Activated naive CD8-positive, alpha-beta T cell treated with anti-CD3 and anti-CD28 coated beads, Interleukin-2, amount 50 U/mL, for 24 hours (primary cell): ENCODE data around the gene GGT6.
"Not testable (repeated sequence)": the region's sequence is repeated elsewhere in the genome, so short reads cannot be mapped to it uniquely, and the experiment has no call there.

Experiments
- ATAC-seq: fragments of 150-1000 bp; cut with Tn5 transposase; one replicate; pipeline ENCODE4 v1.10.0; 2021
- DNase-seq: peaks from one replicate; pipeline ENCODE4 v3.0.0; 2021
- H3K27ac Mint-ChIP-seq: one replicate; pipeline ENCODE4 v1.8.0; 2021; ENCODE audit warnings: mild to moderate bottlenecking, mixed read lengths
- H3K27me3 Mint-ChIP-seq: one replicate; pipeline ENCODE4 v1.8.0; 2021; ENCODE audit warnings: mixed read lengths
- H3K36me3 Mint-ChIP-seq: one replicate; pipeline ENCODE4 v1.8.0; 2021; ENCODE audit warnings: low read depth, mixed read lengths
- H3K4me1 Mint-ChIP-seq: one replicate; pipeline ENCODE4 v1.8.0; 2021; ENCODE audit warnings: mixed read lengths
- H3K4me3 Mint-ChIP-seq: one replicate; pipeline ENCODE4 v1.8.0; 2021; ENCODE audit warnings: mild to moderate bottlenecking, moderate library complexity, mixed read lengths
- H3K9me3 Mint-ChIP-seq: one replicate; pipeline ENCODE4 v1.8.0; 2021; ENCODE audit warnings: mixed read lengths

Gene GGT6

DNA sequence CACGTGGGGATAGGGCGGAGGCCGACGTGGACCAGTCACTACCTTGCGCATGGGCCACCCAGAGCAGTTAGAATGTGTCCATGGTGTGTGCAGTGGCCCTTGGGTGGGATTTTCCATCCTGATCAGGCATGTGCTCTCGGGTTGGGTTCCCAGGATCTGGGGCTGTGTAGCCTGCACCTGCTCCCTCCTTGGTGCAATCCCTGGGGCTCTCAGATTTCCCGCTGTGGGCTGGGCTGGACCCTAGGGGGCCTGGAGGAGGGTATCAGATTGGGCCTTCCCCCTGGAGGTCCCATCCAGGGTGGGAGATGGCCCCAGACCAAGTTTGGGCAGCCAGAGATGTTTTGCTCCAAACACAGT is 25.2 kb upstream of the GGT6 start:
- H3K4me3 Mint-ChIP-seq: no peak overlapping the region
- H3K27me3 Mint-ChIP-seq: peaks cover 43% of the 10 kb centered on the region
- peaks cover 7% of the 10 kb centered on the region for H3K4me1 Mint-ChIP-seq
- ATAC-seq (no peak), DNase-seq (no peak)
- no peak overlapping the region for H3K27ac Mint-ChIP-seq
- H3K36me3 Mint-ChIP-seq: no peaks in the 10 kb centered on the region
- no peaks in the 10 kb centered on the region for H3K9me3 Mint-ChIP-seq

DNA sequence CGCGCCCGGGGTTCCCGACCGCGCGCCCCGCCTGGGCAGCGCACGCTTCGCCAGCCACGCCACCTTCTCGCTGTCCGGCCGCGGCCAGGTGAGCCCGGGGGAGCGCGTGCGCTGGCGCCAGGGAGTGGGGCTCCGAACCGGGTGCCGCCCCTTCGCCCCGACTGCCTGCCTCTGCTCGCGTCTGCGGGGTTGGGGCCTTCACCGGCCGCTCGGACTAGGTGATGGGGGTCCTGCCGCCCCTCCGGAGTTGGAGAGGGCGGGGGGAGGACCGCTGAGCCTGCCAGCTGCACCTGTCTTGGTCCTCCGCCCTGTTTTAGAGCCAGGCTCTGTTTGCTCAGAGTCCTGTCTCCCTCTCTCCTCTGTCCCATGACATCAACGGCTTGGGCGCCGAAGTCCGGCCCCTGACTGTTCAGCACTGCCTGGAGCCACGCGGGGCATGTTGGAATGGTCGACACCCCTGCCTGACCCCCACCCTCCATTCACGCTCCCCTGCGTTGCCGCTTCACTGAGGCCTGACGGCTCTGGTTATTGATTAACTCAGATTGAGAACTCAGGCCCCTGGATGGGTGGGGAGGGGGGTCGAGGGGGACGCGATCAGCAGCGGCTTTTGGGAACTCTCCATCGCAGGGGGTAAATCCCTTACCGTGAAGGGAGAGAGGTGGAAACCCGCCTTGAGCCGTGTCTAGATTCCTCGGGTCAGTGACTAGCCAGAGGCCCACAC is 24.7 kb upstream of the GGT6 start:
- Mint-ChIP-seq H3K4me1 (peaks cover 7% of the 10 kb centered on the region), H3K27me3 (peaks cover 38% of the 10 kb centered on the region), H3K9me3 (no peaks in the 10 kb centered on the region), H3K27ac (no peak overlapping the region), H3K36me3 (no peaks in the 10 kb centered on the region), H3K4me3 (peak overlapping the region; percentile 8)
- ATAC-seq (no peak), DNase-seq (no peak)

DNA sequence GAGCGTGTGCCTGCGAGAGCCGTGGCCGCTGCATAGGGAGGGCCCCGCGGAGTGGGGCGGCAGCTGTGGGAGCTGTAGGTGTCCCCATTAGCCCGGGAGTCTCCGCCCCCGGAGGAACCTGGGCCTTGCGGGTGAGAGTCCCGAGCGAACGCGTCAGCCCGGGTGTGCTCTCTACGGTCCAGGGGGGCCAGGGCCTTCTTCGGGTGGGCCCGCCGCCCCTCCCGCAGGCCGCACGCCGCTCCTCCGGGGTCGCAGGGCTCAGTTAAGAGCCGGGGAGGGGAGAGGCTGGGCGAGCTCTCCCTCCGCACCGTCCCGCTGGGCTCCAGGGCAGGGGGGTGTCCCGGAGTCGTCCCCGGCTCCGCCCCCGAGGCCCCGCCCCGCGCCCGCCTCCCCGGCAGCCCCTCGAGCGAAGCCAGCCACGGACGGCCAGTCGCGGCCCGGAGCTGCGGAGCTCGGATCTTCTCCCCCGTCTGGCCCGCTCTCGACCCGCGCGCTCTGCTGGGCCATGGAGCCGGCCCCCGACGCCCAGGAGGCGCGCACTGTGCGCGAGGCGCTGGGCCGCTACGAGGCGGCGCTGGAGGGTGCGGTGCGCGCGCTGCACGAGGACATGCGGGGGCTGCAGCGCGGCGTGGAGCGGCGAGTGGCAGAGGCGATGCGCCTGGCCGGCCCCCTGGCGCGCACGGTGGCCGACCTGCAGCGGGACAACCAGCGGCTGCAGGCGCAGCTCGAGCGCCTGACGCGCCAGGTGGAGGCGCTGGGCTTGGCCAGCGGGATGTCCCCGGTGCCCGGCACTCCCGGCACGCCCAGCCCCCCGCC is 23.9 kb upstream of the GGT6 start, which contains the start of gene SMTNL2:
Gene SMTNL2, plus strand, starts transcription at position 429 of the 816 bp plus-strand sequence. Its CDS starts 77 bp downstream, at position 506.
- H3K27me3 Mint-ChIP-seq: peaks cover 38% of the 10 kb centered on the region
- H3K27ac Mint-ChIP-seq: no peak within 1 kb of the TSS
- H3K36me3 Mint-ChIP-seq: no peaks in the 10 kb centered on the region
- DNase-seq (peak; percentile 17), ATAC-seq (peak; percentile 30)
- no peaks in the 10 kb centered on the region for H3K9me3 Mint-ChIP-seq
- peak within 1 kb of the TSS; percentile 59 for H3K4me3 Mint-ChIP-seq
- peaks cover 7% of the 10 kb centered on the region for H3K4me1 Mint-ChIP-seq

DNA sequence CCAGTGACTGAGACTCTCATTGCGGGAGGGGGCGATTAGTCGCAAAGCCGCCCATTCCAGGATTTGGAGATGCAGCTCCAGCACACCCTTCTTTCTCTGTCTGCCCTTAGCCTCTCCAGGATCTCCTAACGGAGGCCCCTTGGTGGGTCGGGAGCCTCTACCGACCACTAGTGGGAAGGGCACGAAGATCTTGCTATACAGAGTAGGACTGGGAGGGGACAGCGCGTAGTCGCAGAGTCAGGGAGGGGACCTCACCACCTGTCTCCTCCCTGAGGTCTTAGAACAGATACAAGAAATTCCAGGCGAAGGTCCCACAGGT is 23.4 kb upstream of the GGT6 start:
- peaks cover 7% of the 10 kb centered on the region for H3K4me1 Mint-ChIP-seq
- peak; percentile 46 for ATAC-seq
- H3K27me3 Mint-ChIP-seq: peaks cover 38% of the 10 kb centered on the region
- H3K9me3 Mint-ChIP-seq: no peaks in the 10 kb centered on the region
- H3K27ac Mint-ChIP-seq: no peak overlapping the region
- peak overlapping the region; percentile 59 for H3K4me3 Mint-ChIP-seq
- no peak for DNase-seq
- H3K36me3 Mint-ChIP-seq: no peaks in the 10 kb centered on the region

- peaks cover 6% of the 10 kb centered on the region for H3K4me1 Mint-ChIP-seq
- H3K27me3 Mint-ChIP-seq: peaks cover 38% of the 10 kb centered on the region
- no peak for DNase-seq
- H3K4me3 Mint-ChIP-seq: no peak overlapping the region
- H3K36me3 Mint-ChIP-seq: no peaks in the 10 kb centered on the region
- no peaks in the 10 kb centered on the region for H3K9me3 Mint-ChIP-seq
- ATAC-seq: no peak
- H3K27ac Mint-ChIP-seq: no peak overlapping the region
Measured at GRCh38 chr17:4583206-4583605, 22.8 kb upstream of the GGT6 start.

DNA sequence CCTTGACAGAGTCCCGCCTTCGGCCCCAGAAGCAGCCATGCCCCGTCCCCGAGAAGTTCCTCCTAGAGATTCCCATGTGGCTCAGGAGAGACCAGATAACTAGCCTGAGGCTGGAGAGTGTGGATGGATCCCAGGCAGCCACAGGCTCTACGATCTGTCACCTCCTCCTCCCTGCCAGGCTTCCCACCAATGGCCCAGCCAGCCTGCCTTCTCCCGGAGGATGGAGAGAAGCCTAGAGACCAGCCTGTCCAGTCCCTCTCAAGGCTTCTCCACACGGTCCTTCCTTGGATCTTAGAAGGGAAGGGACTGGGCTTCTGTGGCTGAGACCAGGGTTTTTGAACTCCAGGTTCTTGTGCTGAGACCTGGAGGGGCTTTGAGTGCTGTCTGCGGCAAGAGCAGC is 22.3 kb upstream of the GGT6 start:
- no peaks in the 10 kb centered on the region for H3K9me3 Mint-ChIP-seq
- no peak overlapping the region for H3K4me3 Mint-ChIP-seq
- no peak for DNase-seq
- no peaks in the 10 kb centered on the region for H3K36me3 Mint-ChIP-seq
- H3K4me1 Mint-ChIP-seq: peaks cover 5% of the 10 kb centered on the region
- no peak overlapping the region for H3K27ac Mint-ChIP-seq
- H3K27me3 Mint-ChIP-seq: peaks cover 38% of the 10 kb centered on the region
- no peak for ATAC-seq

DNA sequence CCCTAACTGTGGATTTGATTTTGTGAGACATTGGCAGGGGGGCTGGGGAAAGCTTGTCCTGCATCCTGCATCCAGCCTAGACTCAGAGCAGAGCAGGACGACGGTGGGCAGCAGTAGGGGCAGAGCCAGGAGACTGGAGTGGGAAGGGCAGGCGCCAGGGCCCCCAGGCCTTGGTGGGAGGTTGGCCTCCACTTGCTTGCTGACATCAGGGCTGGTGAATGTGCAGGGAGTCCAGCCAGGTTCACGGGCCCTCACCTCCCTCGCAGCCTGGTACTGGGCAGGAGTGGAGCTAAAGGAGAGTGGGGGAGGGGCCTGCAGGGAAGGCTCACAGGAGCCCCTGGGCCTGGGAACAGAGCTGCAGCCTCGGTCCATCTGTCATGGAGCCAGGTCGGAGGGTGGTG is 21.7 kb upstream of the GGT6 start:
- Mint-ChIP-seq H3K9me3 (no peaks in the 10 kb centered on the region), H3K36me3 (no peaks in the 10 kb centered on the region), H3K27ac (no peak overlapping the region), H3K4me3 (no peak overlapping the region), H3K27me3 (peaks cover 38% of the 10 kb centered on the region), H3K4me1 (peaks cover 5% of the 10 kb centered on the region)
- DNase-seq (no peak), ATAC-seq (no peak)

- no peaks in the 10 kb centered on the region for H3K36me3 Mint-ChIP-seq
- H3K4me3 Mint-ChIP-seq: no peak overlapping the region
- peaks cover 33% of the 10 kb centered on the region for H3K27me3 Mint-ChIP-seq
- no peak for DNase-seq
- no peaks in the 10 kb centered on the region for H3K9me3 Mint-ChIP-seq
- peaks cover 5% of the 10 kb centered on the region for H3K4me1 Mint-ChIP-seq
- no peak overlapping the region for H3K27ac Mint-ChIP-seq
- ATAC-seq: no peak
Measured at GRCh38 chr17:4580291-4580690, 19.9 kb upstream of the GGT6 start.

DNA sequence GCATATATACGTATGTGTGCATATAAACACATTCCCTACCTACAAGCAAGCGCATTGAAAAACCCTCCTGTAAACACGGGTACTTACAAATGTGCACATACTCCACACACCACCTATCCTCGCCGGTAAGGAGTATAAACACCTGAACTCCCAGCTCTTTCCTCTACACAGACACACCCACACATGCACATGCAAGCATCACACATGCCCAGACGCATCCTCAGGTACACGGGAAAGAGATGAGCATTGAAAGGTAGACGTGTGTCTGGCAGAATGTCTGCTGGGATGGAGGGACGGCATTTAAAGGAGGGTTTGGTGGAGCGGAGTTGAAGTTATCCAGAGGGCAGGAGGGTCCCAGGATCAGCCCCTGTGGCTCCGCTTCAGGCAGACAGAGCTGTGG is 19.3 kb upstream of the GGT6 start:
- H3K36me3 Mint-ChIP-seq: no peaks in the 10 kb centered on the region
- H3K4me1 Mint-ChIP-seq: peaks cover 5% of the 10 kb centered on the region
- H3K9me3 Mint-ChIP-seq: no peaks in the 10 kb centered on the region
- ATAC-seq (no peak), DNase-seq (no peak)
- no peak overlapping the region for H3K4me3 Mint-ChIP-seq
- H3K27me3 Mint-ChIP-seq: peaks cover 30% of the 10 kb centered on the region
- no peak overlapping the region for H3K27ac Mint-ChIP-seq

GRCh38 chr17:4578349-4578748 is 18.0 kb upstream of the GGT6 start:
- not testable (repeated sequence) for H3K4me1 Mint-ChIP-seq, H3K27ac Mint-ChIP-seq, H3K9me3 Mint-ChIP-seq, H3K4me3 Mint-ChIP-seq, H3K36me3 Mint-ChIP-seq, DNase-seq, ATAC-seq
- H3K27me3 Mint-ChIP-seq: peaks cover 23% of the 10 kb centered on the region

- H3K36me3 Mint-ChIP-seq: no peaks in the 10 kb centered on the region
- H3K9me3 Mint-ChIP-seq: no peaks in the 10 kb centered on the region
- H3K27ac Mint-ChIP-seq: no peak overlapping the region
- no peak overlapping the region for H3K4me3 Mint-ChIP-seq
- ATAC-seq (no peak), DNase-seq (no peak)
- peaks cover 16% of the 10 kb centered on the region for H3K27me3 Mint-ChIP-seq
- peaks cover 13% of the 10 kb centered on the region for H3K4me1 Mint-ChIP-seq
Measured at GRCh38 chr17:4577386-4577993, 17.1 kb upstream of the GGT6 start.

DNA sequence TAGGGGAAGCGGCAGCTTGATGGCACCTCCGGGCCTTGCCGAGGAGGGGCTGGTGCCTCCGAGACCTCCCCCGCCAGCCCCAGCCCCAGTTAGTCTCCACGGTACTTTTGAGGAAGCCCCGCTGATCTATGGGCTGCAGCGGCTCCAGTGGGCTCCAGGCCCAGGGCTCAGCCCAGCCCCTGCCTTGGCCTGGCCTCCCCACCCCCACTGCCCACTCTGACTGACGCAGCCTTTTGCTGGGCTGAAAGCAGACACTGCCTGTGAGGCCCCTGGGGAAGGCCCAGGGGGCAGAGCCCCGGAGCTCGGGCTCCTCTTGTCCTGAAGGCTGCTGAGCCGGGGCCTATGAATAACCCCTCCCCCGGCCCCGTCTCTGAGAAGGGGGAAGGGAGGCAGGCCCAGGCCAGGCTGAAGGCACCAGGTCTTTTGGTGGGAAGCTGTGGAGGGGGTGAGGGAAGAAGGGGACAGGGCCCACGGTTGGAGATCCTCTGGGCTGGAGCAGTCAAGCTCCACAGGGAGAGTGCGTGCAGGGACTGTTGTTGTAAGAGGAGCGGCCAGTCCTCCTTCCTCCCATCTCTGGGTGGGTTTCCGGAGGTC is 16.4 kb upstream of the GGT6 start:
- Mint-ChIP-seq H3K4me3 (no peak overlapping the region), H3K4me1 (peaks cover 13% of the 10 kb centered on the region), H3K27me3 (peaks cover 18% of the 10 kb centered on the region), H3K36me3 (no peaks in the 10 kb centered on the region), H3K9me3 (no peaks in the 10 kb centered on the region), H3K27ac (no peak overlapping the region)
- DNase-seq (no peak), ATAC-seq (no peak)

DNA sequence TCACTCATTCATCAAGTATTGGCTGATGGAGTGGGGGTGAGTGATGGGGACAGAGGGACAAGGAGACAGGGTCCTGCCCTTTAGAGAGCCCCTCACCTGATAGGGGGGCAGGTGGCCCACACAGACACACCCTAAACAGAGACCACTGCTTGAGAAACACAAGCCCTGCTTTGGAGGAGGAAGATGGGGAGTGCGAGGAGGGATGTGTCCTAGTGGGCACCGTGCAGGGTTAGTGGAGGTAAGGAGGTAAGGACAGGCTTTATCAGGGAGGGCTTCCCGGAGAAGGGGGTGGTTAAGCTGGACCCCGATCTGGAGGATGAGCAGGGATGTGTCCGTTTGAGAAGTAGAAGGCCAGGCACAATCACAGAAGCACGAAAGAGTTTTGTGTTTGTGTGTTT is 15.8 kb upstream of the GGT6 start:
- no peak overlapping the region for H3K27ac Mint-ChIP-seq
- DNase-seq: no peak

GRCh38 chr17:4574448-4575045 is 14.2 kb upstream of the GGT6 start:
- Mint-ChIP-seq H3K36me3 (no peaks in the 10 kb centered on the region), H3K27me3 (peaks cover 11% of the 10 kb centered on the region), H3K4me3 (no peak overlapping the region), H3K9me3 (no peaks in the 10 kb centered on the region), H3K4me1 (peaks cover 13% of the 10 kb centered on the region), H3K27ac (no peak overlapping the region)
- ATAC-seq: no peak
- DNase-seq: no peak

More for the DNA sequence above, 15.8 kb upstream of the GGT6 start:
- no peaks in the 10 kb centered on the region for H3K36me3 Mint-ChIP-seq
- H3K4me3 Mint-ChIP-seq: no peak overlapping the region
- H3K9me3 Mint-ChIP-seq: no peaks in the 10 kb centered on the region
- ATAC-seq: no peak
- H3K4me1 Mint-ChIP-seq: peaks cover 13% of the 10 kb centered on the region
- peaks cover 13% of the 10 kb centered on the region for H3K27me3 Mint-ChIP-seq
